Myocyte (in vitro differentiated cells): ENCODE data around the gene CWC25. TPM values are rescaled to one million over a fixed set of nuclear protein-coding genes. Genes with fewer than 3 reads are reported as not detected.

Experiments used
- DNase-seq: peaks from one replicate; pipeline ENCODE4 v3.0.0-alpha.2; 2012; ENCODE audit warnings: low read depth
- total RNA-seq: library from RNA; depleted of rRNA; stranded (reverse); fragments of >200 nt; gene quantifications from 2 replicates; pipeline ENCODE4 v1.2.3, GENCODE V29; 2014

CWC25 gene
- total RNA-seq, 1 donor from 2014 or later, result 11.3 TPM

GRCh38 chr17:38853292-38854219 lies 28.4 kb upstream of the CWC25 start, which contains the start of gene RPL23:
Gene RPL23, minus strand, starts transcription at chr17:38853721. Its CDS starts 11 bp downstream, at chr17:38853710.
- DNase-seq, result peak; percentile 98

- DNase-seq, result peak; percentile 39
These were observed 27.7 kb upstream of the CWC25 start for GRCh38 chr17:38852771-38853291.

DNA sequence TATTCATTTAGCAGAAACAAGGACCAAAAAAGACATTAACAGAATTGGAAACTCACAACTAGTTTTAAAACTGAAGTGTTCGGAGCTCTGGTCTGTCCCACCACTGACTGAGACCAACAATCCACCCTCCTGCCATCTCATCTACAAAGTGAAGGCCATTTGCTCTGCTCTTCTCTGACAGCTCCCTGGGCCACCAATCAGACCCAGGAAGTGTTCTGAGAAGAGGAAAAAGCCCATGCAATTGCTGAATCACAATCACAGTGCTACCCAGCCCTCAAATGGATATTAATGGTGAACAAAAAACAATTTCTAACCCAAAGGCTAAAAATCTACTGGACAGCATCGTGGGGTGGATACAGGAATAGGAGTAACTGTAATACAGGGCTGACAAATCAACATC lies 26.3 kb upstream of the CWC25 start:
- DNase-seq, result no peak

GRCh38 chr17:38850374-38850773 lies 25.3 kb upstream of the CWC25 start:
- DNase-seq, result no peak

DNA sequence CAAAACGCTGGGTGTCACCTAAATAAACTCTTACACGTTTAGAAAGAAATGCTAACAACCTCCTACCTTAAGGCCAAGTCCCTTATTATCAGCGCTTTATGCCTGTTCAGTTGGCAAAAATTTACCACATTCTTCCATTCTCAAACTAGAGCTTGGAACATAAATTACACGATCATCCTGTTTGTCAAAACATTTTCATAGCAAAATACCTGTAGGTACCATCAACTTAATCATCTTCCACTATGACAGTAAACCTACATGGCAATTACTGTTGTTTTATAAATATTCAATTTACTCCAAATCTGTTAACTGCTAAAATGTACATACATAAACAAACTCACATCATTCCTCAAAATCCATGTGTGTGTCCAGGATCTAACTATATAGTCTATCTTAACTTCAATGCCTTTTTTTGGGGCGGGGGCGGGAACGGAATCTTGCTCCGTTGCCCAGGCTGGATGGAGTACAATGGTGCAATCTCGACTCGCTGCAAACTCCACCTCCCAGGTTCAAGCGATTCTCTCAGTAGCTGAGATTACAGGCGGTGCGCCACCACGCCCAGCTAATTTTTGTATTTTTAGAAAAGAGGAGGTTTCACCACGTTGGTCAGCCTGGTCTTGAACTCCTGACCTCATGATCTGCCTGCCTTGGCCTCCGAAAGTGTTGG lies 24.0 kb upstream of the CWC25 start:
- DNase-seq, result no peak

DNA sequence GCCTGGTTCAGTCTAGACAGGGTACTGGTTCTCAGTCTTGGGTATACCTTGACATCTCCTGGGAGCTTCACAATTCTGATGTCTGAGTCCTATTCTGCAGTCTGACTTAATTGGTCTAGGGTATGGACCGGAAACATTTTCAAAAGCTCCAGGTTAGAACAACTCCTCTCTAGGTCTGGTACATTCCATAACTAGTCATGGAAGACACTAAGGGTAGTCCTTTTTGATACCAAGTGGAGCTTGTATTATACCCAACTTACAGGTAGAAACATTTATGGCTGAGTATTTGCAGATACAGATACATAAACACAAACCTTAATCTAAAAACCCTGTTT lies 23.4 kb upstream of the CWC25 start:
- DNase-seq, result no peak

GRCh38 chr17:38844261-38844757 lies 19.2 kb upstream of the CWC25 start:
- DNase-seq, result peak; percentile 86

GRCh38 chr17:38825762-38826247 lies 684 bp upstream of the CWC25 start:
- DNase-seq, result peak; percentile 13

DNA sequence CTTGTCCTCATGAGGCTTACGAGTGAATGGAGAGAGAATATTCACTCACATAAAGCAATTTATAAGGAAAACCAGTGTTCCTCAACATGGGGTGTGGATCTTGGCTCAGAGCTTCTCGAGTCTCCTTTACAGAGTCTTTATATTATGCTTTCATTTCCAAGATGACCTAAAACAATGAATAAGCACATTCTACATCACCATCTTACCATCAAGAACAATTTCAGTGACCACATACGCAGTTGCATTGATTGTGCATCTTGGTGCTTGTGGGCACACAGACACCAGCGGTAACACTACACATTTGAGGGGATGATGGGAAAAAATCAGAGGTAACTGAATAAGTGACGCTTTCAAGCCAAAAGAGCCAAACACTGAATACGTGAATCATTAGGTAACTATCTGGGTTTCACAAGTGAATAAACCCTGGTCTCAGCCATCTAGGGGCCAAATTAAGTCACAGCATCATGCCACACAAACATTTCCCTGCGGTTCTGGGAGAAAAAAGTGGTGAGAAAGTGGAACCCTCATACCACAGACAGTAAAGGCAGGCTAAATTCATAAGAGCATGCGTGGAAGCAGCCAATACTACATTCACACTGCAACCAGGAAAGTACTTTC lies 9.4 kb downstream of the CWC25 start:
- DNase-seq, result peak; percentile 37

DNA sequence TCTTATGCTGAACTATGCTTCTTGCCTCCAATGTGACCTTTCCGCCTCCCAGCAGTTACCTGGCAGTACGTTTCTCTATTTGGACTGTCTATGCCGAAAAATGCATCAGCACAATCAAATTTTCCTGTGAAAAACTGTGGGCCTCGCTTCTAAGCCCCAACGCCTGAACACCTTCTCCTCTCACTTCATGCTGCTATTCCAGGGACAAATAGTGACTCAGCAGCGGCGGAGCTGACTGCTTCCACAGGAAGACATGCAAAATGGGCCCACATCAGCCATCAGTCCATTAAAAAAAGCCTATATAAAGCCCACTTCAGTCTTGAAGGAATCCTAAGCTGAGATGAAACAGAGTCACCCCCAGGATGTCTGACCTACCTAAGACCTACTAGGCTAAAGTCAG lies 15.3 kb downstream of the CWC25 start:
- no peak for DNase-seq

- no peak for DNase-seq
These were observed 24.8 kb downstream of the CWC25 start for GRCh38 chr17:38800237-38800760.

- DNase-seq, result peak; percentile 99
These were observed 25.5 kb downstream of the CWC25 start, which contains the start of gene PIP4K2B for GRCh38 chr17:38799501-38800236. Gene PIP4K2B, minus strand, starts transcription at chr17:38799556. Its CDS starts 132 bp downstream, at chr17:38799424.

GRCh38 chr17:38798614-38799500 lies 26.3 kb downstream of the CWC25 start:
- DNase-seq, result peak; percentile 63

GRCh38 chr17:38797828-38798227 lies 27.3 kb downstream of the CWC25 start:
- no peak for DNase-seq

GRCh38 chr17:38797158-38797490 lies 28.0 kb downstream of the CWC25 start:
- no peak for DNase-seq

DNA sequence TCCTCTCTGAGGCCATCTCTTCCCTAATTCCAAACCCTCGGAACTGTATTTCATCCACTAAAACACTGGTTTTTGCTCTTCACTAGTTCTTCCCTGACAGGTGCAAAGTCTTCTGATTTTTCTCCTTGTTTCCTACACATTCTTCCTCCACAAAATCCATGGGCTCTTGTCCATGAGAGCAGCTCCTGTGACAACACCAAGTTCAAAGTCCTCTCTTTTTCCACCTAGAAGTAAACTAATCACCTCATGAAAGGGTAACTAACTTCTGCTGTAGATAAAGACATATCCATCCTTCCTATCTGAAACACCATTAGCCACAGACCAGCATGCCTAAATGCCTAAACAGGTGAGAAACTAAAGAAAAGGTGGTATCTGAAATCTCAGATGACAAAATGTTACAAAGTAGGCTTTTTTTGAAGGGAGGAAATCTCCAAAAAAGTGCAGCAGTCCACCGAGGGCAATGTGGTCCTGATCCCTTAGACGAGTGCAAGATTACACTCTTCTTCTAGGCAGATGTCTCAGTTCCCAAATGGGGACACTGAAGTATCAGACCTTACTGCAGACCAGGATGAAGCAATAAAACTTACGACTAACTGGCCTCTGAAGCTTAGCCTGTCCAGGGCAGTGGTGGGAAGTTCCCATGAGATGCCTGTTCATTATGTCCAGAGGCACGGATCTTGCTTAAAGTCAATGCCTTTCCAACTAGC lies 28.5 kb downstream of the CWC25 start:
- no peak for DNase-seq

GRCh38 chr17:38794221-38794620 lies 30.9 kb downstream of the CWC25 start:
- no peak for DNase-seq

DNA sequence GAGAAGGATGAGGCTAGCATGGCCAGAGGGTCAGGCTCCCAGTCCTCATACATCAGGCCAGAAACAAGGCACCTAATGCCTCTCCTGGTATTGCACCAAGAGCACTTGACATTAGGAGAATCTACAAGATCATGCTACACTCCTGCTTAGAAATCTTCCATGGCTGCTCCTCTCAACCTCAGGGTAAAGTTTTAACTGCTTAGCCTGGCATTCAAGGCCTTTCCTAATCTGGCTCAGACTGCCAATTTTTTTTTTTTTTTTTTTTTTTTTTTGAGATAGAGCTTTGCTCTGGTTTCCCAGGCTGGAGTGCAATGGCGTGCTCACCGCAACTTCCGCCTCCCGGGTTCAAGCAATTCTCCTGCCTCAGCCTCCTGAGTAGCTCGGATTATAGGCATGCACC lies 34.0 kb downstream of the CWC25 start:
- DNase-seq, result no peak
